ENCODE results near the gene AP5Z1. TPM values are rescaled to one million over a fixed set of nuclear protein-coding genes. Genes with fewer than 3 reads are reported as not detected.

Gene AP5Z1
- total RNA-seq, 1 experiment from 2014 or later = 35.6 TPM

GRCh38 chr7:4755045-4755444 lies 20.4 kb upstream of the AP5Z1 start:
- no peak for DNase-seq (ENCODE audit: low spot score)
- no peaks in the 10 kb centered on the region for H3K27me3 ChIP-seq (replicated peaks; ENCODE audit: insufficient read depth, low read depth, low read length, poor library complexity)
- ChIA-PET POLR2A (ENCODE audit: low non-redundant PET) (no interaction called here), CTCF (no interaction called here)
- H3K4me1 ChIP-seq (ENCODE audit: insufficient read depth, low read length, poor library complexity, severe bottlenecking) = no peaks in the 10 kb centered on the region
- H3K36me3 ChIP-seq (ENCODE audit: insufficient read depth, low read length, poor library complexity, severe bottlenecking) = peaks cover 37% of the 10 kb centered on the region
- no peak overlapping the region for H3K4me3 ChIP-seq (ENCODE audit: low read depth, low read length, poor library complexity, severe bottlenecking)
- H3K9me3 ChIP-seq (ENCODE audit: low read depth, low read length, poor library complexity, severe bottlenecking) = no peaks in the 10 kb centered on the region
- no peak for TF ChIP-seq EZH2 (IDR thresholded peaks at IDR 0.05; ENCODE audit: borderline replicate concordance, low read depth, low read length, poor library complexity, severe bottlenecking)
- TF ChIP-seq CTCF (conservative IDR thresholded peaks at IDR 0.05; ENCODE audit: low read depth, low read length) = no peak
- no TSS peak for BruUV-seq (replicated peaks)
- no peak overlapping the region for H3K27ac ChIP-seq (ENCODE audit: low read depth, low read length, poor library complexity, severe bottlenecking)
- intact Hi-C loops (cut with micrococcal nuclease; ENCODE audit: unreplicated experiment) = no loop called here

- no peaks in the 10 kb centered on the region for H3K4me1 ChIP-seq (ENCODE audit: insufficient read depth, low read length, poor library complexity, severe bottlenecking)
- DNase-seq (ENCODE audit: low spot score) = no peak
- H3K4me3 ChIP-seq (ENCODE audit: low read depth, low read length, poor library complexity, severe bottlenecking) = no peak overlapping the region
- H3K27ac ChIP-seq (ENCODE audit: low read depth, low read length, poor library complexity, severe bottlenecking) = no peak overlapping the region
- TF ChIP-seq EZH2 (IDR thresholded peaks at IDR 0.05; ENCODE audit: borderline replicate concordance, low read depth, low read length, poor library complexity, severe bottlenecking) (no peak), CTCF (conservative IDR thresholded peaks at IDR 0.05; ENCODE audit: low read depth, low read length) (no peak)
- no peaks in the 10 kb centered on the region for H3K9me3 ChIP-seq (ENCODE audit: low read depth, low read length, poor library complexity, severe bottlenecking)
- POLR2A ChIA-PET (ENCODE audit: low non-redundant PET) = no interaction called here
- H3K27me3 ChIP-seq (replicated peaks; ENCODE audit: insufficient read depth, low read depth, low read length, poor library complexity) = no peaks in the 10 kb centered on the region
- H3K36me3 ChIP-seq (ENCODE audit: insufficient read depth, low read length, poor library complexity, severe bottlenecking) = peaks cover 55% of the 10 kb centered on the region
- intact Hi-C loops (cut with micrococcal nuclease; ENCODE audit: unreplicated experiment) = no loop called here
- CTCF ChIA-PET = no interaction called here
- BruUV-seq (replicated peaks) = no TSS peak
Observed at GRCh38 chr7:4758111-4758510, 17.3 kb upstream of the AP5Z1 start.

- no peak overlapping the region for H3K27ac ChIP-seq (ENCODE audit: low read depth, low read length, poor library complexity, severe bottlenecking)
- no TSS peak for BruUV-seq (replicated peaks)
- H3K27me3 ChIP-seq (replicated peaks; ENCODE audit: insufficient read depth, low read depth, low read length, poor library complexity) = no peaks in the 10 kb centered on the region
- no peak overlapping the region for H3K4me3 ChIP-seq (ENCODE audit: low read depth, low read length, poor library complexity, severe bottlenecking)
- POLR2A ChIA-PET (ENCODE audit: low non-redundant PET) = no interaction called here
- CTCF ChIA-PET = interaction anchor here (0.5 kb wide), 1 partner anchor 27 kb away, joined by 3 read pairs; no protein-coding TSS in a partner anchor
- peaks cover 62% of the 10 kb centered on the region for H3K36me3 ChIP-seq (ENCODE audit: insufficient read depth, low read length, poor library complexity, severe bottlenecking)
- intact Hi-C loops (cut with micrococcal nuclease; ENCODE audit: unreplicated experiment) = no loop called here
- no peaks in the 10 kb centered on the region for H3K4me1 ChIP-seq (ENCODE audit: insufficient read depth, low read length, poor library complexity, severe bottlenecking)
- H3K9me3 ChIP-seq (ENCODE audit: low read depth, low read length, poor library complexity, severe bottlenecking) = no peaks in the 10 kb centered on the region
- DNase-seq (ENCODE audit: low spot score) = no peak
- TF ChIP-seq EZH2 (IDR thresholded peaks at IDR 0.05; ENCODE audit: borderline replicate concordance, low read depth, low read length, poor library complexity, severe bottlenecking) (no peak), CTCF (conservative IDR thresholded peaks at IDR 0.05; ENCODE audit: low read depth, low read length) (no peak)
Observed at GRCh38 chr7:4758791-4759190, 16.6 kb upstream of the AP5Z1 start.
